Mammary epithelial cell (primary cell): ENCODE data around the gene KLF16.

Experiments
- CTCF ChIP-seq, 2 donors: IDR thresholded peaks in 1 of 2; conservative IDR thresholded peaks in 1 of 2; 2 replicates each; pipeline ENCODE4 v1.5.1; 2011 to 2012; ENCODE audit warnings: inconsistent platforms in 2 of 2, low read length in 2 of 2, mild to moderate bottlenecking in 2 of 2, control low read depth in 1 of 2, low read depth in 1 of 2; ENCODE audit not compliant: insufficient read depth in 1 of 2; ENCODE audit errors: extremely low read depth in 1 of 2
- EZH2 ChIP-seq: IDR thresholded peaks from 2 replicates; pipeline ENCODE4 v1.6.1; 2012; ENCODE audit warnings: low read length, inconsistent platforms, borderline replicate concordance

- TF ChIP-seq CTCF (conservative IDR thresholded peaks at IDR 0.05 in 1 of 2, IDR thresholded peaks at IDR 0.05 in 1 of 2; ENCODE audit: extremely low read depth in 1 of 2, insufficient read depth in 1 of 2, low read depth in 1 of 2, low read length in 2 of 2) (no peak), EZH2 (no peak)
These were observed 8.3 kb upstream of the KLF16 start for GRCh38 chr19:1871630-1872029.
